ENCODE results near the gene AREL1. TPM values are rescaled to one million over a fixed set of nuclear protein-coding genes. Genes with fewer than 3 reads are reported as not detected.
A peak's percentile ranks its signal among the peaks of the same experiment; 100 is the strongest.

AREL1 gene
- total RNA-seq, 1 experiment from 2014 or later, result 34.3 TPM

DNA sequence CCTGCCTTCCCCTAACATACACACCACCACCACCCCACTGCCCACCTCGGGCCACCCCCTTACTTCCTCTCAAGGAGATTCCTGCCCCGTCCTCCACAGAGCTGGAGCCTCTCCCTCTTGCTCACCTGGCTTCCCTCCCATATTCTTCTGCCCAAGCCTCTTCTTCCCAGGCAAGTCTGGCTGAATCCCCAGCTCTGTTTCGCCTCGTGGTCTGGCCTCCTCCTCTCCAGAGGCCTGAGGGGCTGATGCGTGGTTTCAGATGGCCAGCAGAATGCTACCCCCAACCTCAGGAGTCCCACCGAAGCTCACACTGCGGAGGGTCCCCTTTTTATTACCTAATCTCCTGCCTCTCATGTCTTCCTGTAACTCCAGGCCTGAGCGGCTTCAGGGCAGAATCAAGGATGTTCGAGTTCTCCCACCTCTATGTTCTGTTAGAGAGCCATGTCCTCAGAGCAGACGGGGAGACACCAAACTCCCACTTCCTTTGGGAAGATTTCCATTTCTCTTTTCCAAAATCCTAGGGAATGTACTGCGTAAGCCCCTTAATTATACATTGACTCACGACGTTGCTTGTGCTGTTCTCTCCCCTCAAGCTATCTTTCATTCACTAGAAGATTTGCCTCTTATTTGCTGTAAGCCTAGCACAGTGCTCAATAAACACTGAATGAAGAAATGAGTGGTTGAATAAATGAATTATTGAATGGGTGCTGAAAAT, 67.0 kb downstream of the AREL1 start:
- DNase-seq, result no peak
- Histone ChIP-seq H3K36me3 (no peaks in the 10 kb centered on the region), H3K4me1 (peaks cover 18% of the 10 kb centered on the region), H3K4me3 (no peak overlapping the region), H3K27ac (no peak overlapping the region), H3K9me3 (replicated peaks) (no peaks in the 10 kb centered on the region), H3K27me3 (no peaks in the 10 kb centered on the region)

DNA sequence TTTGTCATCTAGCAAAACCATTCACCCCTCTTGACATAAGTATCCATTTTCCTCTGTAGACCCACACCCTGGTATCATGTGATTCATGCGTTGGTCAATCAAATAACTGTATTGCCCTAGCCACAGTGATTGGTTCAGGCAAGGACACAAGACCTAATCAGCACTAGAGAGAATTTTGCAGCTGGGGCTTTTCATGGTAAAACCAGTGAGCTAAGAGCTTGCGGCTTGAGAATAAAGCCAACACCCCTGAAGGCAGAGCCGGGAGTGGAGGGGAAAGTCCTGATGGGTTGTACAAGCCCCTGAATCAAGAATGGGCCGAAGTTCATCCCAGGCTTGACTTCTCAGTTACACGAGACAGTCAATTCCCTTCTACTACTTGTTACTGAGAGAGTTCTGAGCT, 67.6 kb downstream of the AREL1 start:
- DNase-seq, result peak in 1 of 2 experiments; percentile 55
- no peaks in the 10 kb centered on the region for H3K9me3 ChIP-seq (replicated peaks)
- no peaks in the 10 kb centered on the region for H3K27me3 ChIP-seq
- H3K4me3 ChIP-seq, result no peak overlapping the region
- H3K4me1 ChIP-seq, result peaks cover 18% of the 10 kb centered on the region
- H3K36me3 ChIP-seq, result no peaks in the 10 kb centered on the region
- no peak overlapping the region for H3K27ac ChIP-seq

DNA sequence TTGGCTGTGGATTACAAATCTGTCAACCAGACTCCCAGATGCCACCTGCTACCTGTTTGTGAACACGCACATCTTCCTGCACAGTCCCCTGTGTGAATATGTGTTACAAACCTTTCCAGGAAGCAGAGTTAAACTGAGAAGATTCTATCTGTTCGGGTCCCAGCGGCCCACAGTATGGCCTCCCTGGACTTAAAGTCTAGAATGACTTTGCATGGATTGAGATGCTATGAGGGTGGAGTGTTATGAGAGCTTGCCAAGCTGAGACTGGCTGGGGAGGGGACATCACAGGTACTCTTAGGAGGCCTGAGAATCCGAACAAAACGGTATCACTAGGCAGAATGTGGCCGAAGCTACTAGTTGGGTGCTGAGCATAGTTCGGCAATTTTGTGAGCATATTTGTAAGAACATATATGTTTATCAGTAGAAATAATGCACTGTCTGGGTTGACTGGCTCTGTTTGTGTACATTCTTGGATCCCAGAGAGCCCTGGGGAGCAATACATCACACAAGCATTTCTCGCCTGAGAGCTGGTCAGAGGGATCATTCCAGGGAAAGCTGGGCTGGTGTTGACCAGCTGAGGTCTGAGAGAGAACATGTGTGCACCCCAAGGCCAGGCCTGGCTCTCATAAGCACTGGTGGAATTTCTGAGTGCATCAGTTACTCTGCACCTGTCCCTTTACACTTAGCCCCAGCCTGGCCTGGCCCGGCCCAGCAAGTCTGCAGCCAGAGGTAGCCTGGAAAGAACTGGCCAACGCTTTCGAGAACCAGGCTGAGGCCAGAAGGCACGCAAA, 71.1 kb downstream of the AREL1 start:
- no peak overlapping the region for H3K27ac ChIP-seq

DNA sequence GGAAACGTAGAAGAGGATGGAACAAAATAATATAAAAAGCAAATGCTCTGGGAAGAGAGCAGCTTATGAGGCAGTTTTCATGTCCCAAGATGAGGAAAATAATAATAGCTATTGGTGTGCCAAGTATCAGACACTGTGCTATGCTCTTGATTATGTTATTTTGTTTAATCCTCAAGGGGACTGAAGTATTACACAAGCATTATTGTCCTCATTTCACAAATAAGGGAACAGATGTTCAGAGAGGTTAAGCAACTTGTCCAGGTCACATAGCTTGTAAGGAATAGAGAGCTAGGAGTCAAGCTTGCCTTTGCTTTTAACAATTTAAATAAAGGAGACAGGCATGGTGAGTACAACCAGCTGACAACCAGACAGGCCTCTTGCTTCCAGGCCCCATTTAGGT, 73.9 kb downstream of the AREL1 start:
- H3K27me3 ChIP-seq, result no peaks in the 10 kb centered on the region
- H3K4me3 ChIP-seq, result no peak overlapping the region
- H3K27ac ChIP-seq, result no peak overlapping the region
- H3K36me3 ChIP-seq, result no peaks in the 10 kb centered on the region
- no peak for DNase-seq
- H3K4me1 ChIP-seq, result peaks cover 30% of the 10 kb centered on the region
- no peaks in the 10 kb centered on the region for H3K9me3 ChIP-seq (replicated peaks)

More for the DNA sequence above, 71.1 kb downstream of the AREL1 start:
- no peak overlapping the region for H3K4me3 ChIP-seq
- no peaks in the 10 kb centered on the region for H3K9me3 ChIP-seq (replicated peaks)
- H3K36me3 ChIP-seq, result no peaks in the 10 kb centered on the region
- no peaks in the 10 kb centered on the region for H3K27me3 ChIP-seq
- DNase-seq, result peak in 1 of 2 experiments; percentile 29
- peaks cover 14% of the 10 kb centered on the region for H3K4me1 ChIP-seq

DNA sequence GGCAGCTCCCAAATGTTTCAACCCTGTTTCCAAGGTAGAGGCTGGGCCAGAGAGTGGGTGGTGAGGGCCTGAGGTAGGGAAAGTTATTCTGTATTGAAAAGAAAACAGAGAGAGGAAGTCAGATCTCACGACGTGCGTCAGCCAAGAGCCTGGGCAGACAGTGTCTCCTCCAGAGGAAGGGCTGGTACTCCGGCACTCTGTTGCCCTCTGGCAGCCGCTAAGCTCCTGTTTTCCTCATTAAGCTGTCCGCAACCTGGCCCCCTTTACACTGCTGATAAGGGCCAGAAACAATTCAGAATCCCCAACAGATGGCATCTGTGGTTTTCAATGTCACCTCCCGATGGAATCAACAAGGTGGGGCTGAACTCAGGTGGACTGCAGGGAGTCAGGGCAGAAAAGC, 74.8 kb downstream of the AREL1 start:
- H3K9me3 ChIP-seq (replicated peaks), result no peaks in the 10 kb centered on the region
- no peaks in the 10 kb centered on the region for H3K36me3 ChIP-seq
- H3K27ac ChIP-seq, result no peak overlapping the region
- no peaks in the 10 kb centered on the region for H3K27me3 ChIP-seq
- no peak for DNase-seq
- no peak overlapping the region for H3K4me3 ChIP-seq
- H3K4me1 ChIP-seq, result peaks cover 37% of the 10 kb centered on the region

DNA sequence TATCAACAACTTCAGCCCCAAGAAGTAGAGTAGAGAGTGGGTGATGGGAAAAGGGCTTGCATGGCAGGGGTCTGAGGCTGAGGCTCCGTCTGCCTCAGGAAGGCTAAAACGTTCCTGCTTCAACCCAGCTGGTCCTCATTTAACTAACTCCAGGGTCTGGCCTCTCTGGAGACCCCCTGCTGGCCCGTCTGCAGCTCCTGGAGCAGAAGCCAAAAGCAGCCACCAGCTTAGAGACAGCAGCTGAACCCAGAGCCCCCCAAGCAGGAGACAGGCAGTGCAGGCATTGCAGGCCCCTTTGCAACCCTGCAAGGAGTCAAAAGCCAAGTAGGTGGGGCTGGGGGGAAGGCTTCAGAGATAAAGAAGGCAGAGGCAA, 75.7 kb downstream of the AREL1 start:
- H3K4me3 ChIP-seq, result no peak overlapping the region
- peaks cover 43% of the 10 kb centered on the region for H3K4me1 ChIP-seq
- DNase-seq, result no peak
- H3K27me3 ChIP-seq, result no peaks in the 10 kb centered on the region
- no peaks in the 10 kb centered on the region for H3K9me3 ChIP-seq (replicated peaks)
- no peaks in the 10 kb centered on the region for H3K36me3 ChIP-seq
- H3K27ac ChIP-seq, result no peak overlapping the region

DNA sequence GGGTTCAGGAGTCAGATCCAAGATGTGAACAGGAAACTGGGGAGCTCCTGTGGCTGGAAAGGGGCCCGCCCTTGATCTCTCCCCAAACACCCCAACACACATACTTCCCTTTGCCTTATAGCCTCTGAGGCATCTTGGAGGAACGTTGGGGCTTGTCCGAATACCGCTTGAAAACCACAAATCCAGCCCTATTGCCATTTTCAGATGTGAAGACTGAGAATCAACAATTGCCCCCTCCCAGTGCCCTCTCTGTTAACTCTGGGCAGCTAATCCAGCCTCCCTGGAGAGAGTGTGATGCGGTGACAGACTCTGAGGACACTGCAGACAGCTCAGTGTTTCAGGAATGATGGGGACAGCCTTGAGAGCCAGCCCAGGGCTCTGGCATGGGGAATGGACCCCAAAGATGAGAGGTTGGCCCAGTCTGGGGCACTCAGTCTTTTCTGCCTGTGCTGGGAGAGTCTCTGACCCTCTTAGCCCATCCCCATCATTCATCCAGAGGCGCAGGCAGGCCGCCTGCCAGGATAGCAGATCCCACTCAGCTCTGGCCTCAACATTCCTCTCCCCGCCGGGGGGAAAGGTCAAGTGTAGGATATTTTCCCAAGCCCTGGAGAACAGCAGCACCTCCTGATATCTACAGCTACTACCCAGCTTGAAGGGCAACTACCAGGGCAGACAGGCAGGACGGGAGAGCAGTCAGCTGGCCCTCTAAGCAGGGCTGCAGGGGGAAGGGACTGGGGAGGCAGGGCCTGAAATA, 76.3 kb downstream of the AREL1 start:
- DNase-seq, result no peak
- Histone ChIP-seq H3K4me1 (peaks cover 48% of the 10 kb centered on the region), H3K9me3 (replicated peaks) (no peaks in the 10 kb centered on the region), H3K4me3 (no peak overlapping the region), H3K27me3 (no peaks in the 10 kb centered on the region), H3K36me3 (no peaks in the 10 kb centered on the region), H3K27ac (no peak overlapping the region)

DNA sequence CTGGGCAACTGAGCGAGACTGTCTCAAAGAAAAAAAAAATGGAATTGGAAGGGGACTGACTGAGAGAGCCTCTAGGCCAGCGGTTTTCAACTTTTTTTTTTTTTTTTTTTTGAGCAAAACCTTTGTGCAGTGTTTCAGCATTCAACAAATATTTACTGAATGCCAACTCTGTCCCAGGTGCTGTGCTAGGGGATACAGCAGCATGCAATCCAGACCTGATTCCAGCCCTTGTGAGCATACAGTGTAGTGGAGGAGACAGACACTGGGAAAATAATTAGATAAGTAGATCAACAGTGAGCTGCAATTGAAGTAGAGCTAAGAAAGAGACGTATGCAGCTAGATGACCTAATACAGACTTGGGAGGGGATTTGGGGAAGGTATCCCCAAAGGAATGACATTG, 77.0 kb downstream of the AREL1 start:
- no peak for DNase-seq
- no peaks in the 10 kb centered on the region for H3K9me3 ChIP-seq (replicated peaks)
- no peak overlapping the region for H3K27ac ChIP-seq
- peaks cover 56% of the 10 kb centered on the region for H3K4me1 ChIP-seq
- H3K4me3 ChIP-seq, result no peak overlapping the region
- no peaks in the 10 kb centered on the region for H3K36me3 ChIP-seq
- H3K27me3 ChIP-seq, result no peaks in the 10 kb centered on the region

DNA sequence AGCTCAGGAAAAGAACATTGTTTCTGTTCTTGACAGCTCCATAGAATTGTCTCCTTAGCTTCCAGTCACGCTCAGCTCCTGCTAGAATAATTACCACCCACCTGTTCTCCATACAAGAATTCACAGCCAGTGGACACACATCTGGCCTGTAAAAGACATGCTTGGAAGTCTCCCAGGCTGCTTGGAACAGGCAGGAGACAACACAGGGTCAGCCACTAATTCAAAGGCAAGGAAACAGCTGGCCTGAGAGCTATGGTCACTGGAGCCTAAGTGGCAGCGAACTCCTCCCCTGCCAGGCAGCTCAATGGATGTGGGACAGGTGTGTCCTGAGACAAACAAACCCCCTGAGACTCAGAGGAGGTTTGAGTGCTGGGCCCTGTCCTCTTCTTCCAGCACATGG, 77.9 kb downstream of the AREL1 start:
- H3K9me3 ChIP-seq (replicated peaks), result no peaks in the 10 kb centered on the region
- no peak overlapping the region for H3K4me3 ChIP-seq
- no peaks in the 10 kb centered on the region for H3K36me3 ChIP-seq
- H3K4me1 ChIP-seq, result peaks cover 62% of the 10 kb centered on the region
- DNase-seq, result peak; percentile 44 to 74
- no peaks in the 10 kb centered on the region for H3K27me3 ChIP-seq
- peak overlapping the region; percentile 8; the same call in 1 of the 2 replicates for H3K27ac ChIP-seq

DNA sequence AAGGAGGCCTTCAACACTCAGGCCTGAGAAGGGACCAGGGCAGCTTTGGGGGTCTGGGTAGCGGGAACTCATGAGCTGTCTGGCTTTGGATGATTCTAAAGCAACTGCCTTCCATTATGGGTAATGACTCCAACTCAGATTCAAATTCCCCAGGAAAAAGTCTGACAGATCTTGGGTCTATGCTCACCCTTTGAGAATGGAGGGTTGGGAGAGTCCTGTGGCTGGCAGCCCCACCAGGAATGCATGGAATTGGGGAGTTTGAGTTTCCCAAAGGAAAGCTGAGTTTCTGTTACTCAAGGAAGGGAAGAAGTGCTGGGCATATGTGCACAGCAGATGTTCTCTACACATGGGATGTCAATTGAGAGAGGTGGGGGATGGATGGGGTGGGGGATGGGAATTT, 78.4 kb downstream of the AREL1 start:
- Histone ChIP-seq H3K4me3 (no peak overlapping the region), H3K27ac (peak overlapping the region; percentile 8; the same call in 1 of the 2 replicates), H3K36me3 (no peaks in the 10 kb centered on the region), H3K27me3 (no peaks in the 10 kb centered on the region), H3K4me1 (peaks cover 62% of the 10 kb centered on the region), H3K9me3 (replicated peaks) (no peaks in the 10 kb centered on the region)
- no peak for DNase-seq

DNA sequence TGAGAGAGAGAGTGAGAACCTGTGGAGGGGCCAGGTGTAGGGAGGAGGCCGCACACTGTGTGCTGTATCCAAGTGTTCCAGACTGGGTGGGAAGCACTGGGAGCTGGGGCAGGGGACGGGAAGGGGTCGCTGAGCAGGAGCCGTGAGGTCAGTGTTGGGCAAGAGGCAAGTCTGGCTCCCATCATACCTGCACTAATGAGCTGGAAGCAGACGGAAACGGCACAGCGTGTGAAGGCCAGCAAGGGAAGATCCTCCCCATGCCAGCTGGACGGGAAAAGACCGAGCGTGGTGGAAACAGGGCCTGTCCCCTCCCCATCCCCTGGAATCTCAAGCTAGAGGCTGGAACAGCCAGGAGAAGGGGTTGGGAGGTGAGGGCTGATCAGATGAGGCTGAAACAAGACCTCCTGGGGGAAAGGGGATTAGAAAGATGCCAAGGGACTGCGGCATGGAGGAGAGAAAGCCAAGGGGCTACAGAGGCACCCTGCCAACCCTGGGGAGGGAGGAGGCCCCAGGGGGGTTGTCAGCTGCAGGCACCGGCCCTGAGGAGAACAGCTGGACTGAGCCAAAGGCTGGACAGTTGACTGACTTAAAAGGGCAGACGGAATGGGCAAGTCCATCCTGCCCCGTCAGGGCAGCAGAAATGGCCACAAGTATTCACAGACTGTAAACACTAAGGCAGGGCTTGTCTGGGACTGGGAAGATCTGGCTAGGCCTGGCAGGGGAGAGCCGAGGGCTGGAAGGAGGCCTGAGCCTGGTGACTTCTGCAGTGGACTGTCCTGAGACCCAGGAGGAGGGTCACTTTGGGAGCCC, 81.8 kb downstream of the AREL1 start:
- no peaks in the 10 kb centered on the region for H3K9me3 ChIP-seq (replicated peaks)
- H3K27ac ChIP-seq, result peak overlapping the region; percentile 1; the same call in 1 of the 2 replicates
- H3K36me3 ChIP-seq, result no peaks in the 10 kb centered on the region
- no peaks in the 10 kb centered on the region for H3K27me3 ChIP-seq
- H3K4me3 ChIP-seq, result no peak overlapping the region
- peaks cover 49% of the 10 kb centered on the region for H3K4me1 ChIP-seq
- DNase-seq, result peak; percentile 57 to 65

DNA sequence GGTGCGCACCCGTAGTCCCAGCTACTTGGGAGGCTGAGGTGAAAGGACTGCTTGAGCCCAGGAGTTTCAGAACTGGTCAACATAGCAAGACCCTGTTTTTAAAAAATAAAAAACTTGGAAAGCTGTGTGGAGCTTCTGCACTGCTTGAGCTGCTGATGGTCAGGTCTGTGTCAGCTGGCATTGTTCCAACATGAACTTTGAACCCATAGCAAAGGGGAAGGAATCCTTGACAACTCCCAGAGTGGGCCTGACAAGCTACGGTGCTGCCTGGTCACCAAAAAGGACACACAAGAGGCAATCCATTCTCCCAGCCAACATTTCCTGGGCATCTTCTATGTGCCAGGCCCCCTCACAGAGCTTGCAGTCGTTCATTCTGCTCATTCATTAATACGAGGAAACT, 84.5 kb downstream of the AREL1 start:
- no peaks in the 10 kb centered on the region for H3K36me3 ChIP-seq
- H3K4me3 ChIP-seq, result no peak overlapping the region
- H3K9me3 ChIP-seq (replicated peaks), result no peaks in the 10 kb centered on the region
- no peak for DNase-seq
- no peak overlapping the region for H3K27ac ChIP-seq
- H3K27me3 ChIP-seq, result no peaks in the 10 kb centered on the region
- peaks cover 27% of the 10 kb centered on the region for H3K4me1 ChIP-seq

DNA sequence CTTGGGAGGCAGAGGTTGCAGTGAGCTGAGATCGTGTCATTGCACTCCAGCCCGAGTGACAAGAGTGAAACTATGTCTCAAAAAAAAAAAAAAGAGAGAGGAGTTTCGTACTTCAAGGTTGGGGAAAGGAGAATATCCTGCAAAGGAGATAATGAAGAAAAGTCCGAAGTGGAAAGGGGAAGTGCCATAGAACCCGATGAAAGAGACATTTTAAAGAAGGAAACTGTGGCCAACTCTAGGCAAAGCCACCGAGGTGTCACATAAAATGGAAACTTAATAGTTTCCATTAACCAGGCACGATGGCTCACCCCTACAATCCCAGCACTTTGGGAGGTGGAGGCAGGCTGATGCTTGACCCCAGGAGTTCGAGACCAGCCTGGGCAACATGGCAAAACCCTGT, 85.8 kb downstream of the AREL1 start:
- no peak for DNase-seq
- H3K36me3 ChIP-seq, result no peaks in the 10 kb centered on the region
- no peaks in the 10 kb centered on the region for H3K27me3 ChIP-seq
- peaks cover 18% of the 10 kb centered on the region for H3K4me1 ChIP-seq
- no peak overlapping the region for H3K4me3 ChIP-seq
- H3K9me3 ChIP-seq (replicated peaks), result no peaks in the 10 kb centered on the region
- no peak overlapping the region for H3K27ac ChIP-seq

DNA sequence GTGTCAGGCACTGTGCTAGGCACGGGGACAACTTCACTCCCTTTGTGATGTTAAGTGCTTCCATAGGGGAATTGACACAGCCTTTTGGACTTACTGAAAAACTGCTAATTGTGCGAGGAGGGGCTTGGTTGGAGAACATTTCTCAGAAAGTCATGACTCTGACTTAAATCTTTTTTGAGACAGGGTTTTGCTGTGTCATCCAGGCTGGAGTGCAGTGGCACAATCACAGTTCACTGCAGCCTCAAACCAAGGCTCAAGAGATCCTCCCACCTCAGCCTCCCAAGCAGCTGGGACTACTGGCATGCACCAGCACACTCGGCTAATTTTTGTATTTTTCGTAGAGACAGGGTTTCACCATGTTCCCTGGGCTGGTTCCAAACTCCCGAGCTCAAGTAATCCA, 90.6 kb downstream of the AREL1 start:
- no peaks in the 10 kb centered on the region for H3K36me3 ChIP-seq
- no peaks in the 10 kb centered on the region for H3K9me3 ChIP-seq (replicated peaks)
- no peak for DNase-seq
- H3K4me3 ChIP-seq, result no peak overlapping the region
- no peak overlapping the region for H3K27ac ChIP-seq
- no peaks in the 10 kb centered on the region for H3K27me3 ChIP-seq
- H3K4me1 ChIP-seq, result peaks cover 41% of the 10 kb centered on the region
